ENCODE data around the gene SFMBT2. TPM values are rescaled to one million over a fixed set of nuclear protein-coding genes. Genes with fewer than 3 reads are reported as not detected.

The SFMBT2 gene
- total and polyA plus RNA-seq, 2 of the 4 experiments (the other 2 are of a cell fraction), result 0.70 to 1.3 TPM

DNA sequence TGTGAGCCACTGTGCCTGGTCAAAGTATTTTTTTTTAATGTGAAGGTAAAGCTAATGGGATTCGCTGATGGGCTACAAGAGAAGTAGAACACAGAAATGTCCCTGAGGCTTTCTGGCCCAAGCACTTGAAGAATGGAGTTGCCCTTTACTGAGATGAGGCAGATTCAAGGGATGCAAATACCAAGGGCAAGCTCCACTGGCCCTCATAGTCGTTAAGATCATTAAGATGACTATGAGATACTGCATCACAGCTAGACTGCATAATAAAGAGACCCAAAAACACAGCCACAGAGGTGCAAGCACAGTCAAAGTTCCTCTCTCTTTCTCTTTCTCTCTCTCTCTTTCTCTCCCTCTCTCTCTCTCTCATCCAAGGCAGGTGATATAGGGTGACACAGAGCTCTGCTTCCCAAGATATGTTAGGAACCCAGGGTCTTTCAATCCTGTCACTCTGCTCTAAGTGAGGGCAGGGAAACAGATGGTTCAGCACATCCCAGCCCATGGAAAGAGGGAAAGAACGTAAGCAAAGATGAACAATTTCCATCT is 117.4 kb downstream of the SFMBT2 start:
- TF ChIP-seq BHLHE40 (IDR thresholded peaks at IDR 0.05; ENCODE audit: low read depth, low read length) (no peak), RFX5 (IDR thresholded peaks at IDR 0.05; ENCODE audit: low read depth, low read length) (no peak), CEBPB (IDR thresholded peaks at IDR 0.05; ENCODE audit: low read depth, low read length) (no peak), MAZ (IDR thresholded peaks at IDR 0.05; ENCODE audit: borderline replicate concordance, low read depth, low read length) (no peak), MAFK (IDR thresholded peaks at IDR 0.05; ENCODE audit: low read depth, low read length) (no peak), SMC3 (IDR thresholded peaks at IDR 0.05; ENCODE audit: low read depth, low read length) (no peak), MXI1 (IDR thresholded peaks at IDR 0.05; ENCODE audit: borderline replicate concordance, low read depth, low read length) (no peak), FOS (IDR thresholded peaks at IDR 0.05; ENCODE audit: low read depth, low read length) (no peak)
- TF ChIP-seq, protein P1, sequence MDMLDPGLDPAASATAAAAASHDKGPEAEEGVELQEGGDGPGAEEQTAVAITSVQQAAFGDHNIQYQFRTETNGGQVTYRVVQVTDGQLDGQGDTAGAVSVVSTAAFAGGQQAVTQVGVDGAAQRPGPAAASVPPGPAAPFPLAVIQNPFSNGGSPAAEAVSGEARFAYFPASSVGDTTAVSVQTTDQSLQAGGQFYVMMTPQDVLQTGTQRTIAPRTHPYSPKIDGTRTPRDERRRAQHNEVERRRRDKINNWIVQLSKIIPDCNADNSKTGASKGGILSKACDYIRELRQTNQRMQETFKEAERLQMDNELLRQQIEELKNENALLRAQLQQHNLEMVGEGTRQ (IDR thresholded peaks at IDR 0.05; ENCODE audit: low read depth, low read length), result no peak
- TF ChIP-seq, protein P2, sequence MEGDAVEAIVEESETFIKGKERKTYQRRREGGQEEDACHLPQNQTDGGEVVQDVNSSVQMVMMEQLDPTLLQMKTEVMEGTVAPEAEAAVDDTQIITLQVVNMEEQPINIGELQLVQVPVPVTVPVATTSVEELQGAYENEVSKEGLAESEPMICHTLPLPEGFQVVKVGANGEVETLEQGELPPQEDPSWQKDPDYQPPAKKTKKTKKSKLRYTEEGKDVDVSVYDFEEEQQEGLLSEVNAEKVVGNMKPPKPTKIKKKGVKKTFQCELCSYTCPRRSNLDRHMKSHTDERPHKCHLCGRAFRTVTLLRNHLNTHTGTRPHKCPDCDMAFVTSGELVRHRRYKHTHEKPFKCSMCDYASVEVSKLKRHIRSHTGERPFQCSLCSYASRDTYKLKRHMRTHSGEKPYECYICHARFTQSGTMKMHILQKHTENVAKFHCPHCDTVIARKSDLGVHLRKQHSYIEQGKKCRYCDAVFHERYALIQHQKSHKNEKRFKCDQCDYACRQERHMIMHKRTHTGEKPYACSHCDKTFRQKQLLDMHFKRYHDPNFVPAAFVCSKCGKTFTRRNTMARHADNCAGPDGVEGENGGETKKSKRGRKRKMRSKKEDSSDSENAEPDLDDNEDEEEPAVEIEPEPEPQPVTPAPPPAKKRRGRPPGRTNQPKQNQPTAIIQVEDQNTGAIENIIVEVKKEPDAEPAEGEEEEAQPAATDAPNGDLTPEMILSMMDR (conservative IDR thresholded peaks at IDR 0.05; ENCODE audit: low read depth, low read length), result no peak
- POLR2A ChIA-PET (ENCODE audit: unreplicated experiment), result no interaction called here
- Histone ChIP-seq H2AFZ (replicated peaks; ENCODE audit: low read length, poor library complexity) (no peak overlapping the region), H3K23ac (ENCODE audit: low read depth, low read length) (no peak overlapping the region), H3K4ac (ENCODE audit: low read depth, low read length) (no peak overlapping the region), H2BK15ac (ENCODE audit: low read depth, low read length) (no peak overlapping the region), H2BK20ac (ENCODE audit: low read depth, low read length) (no peak overlapping the region), H3K36me3 (ENCODE audit: control insufficient read depth, insufficient read depth, low read length) (no peaks in the 10 kb centered on the region), H4K8ac (ENCODE audit: low read depth in 2 of 2, low read length in 2 of 2) (no peak overlapping the region), H2BK120ac (ENCODE audit: low read depth, low read length) (no peak overlapping the region), H2BK5ac (ENCODE audit: low read depth, low read length, poor library complexity, severe bottlenecking) (no peak overlapping the region), H3K27ac (ENCODE audit: insufficient read depth, low read length) (no peak overlapping the region), H4K91ac (ENCODE audit: insufficient read depth, low read depth, low read length) (no peak overlapping the region), H2AK9ac (replicated peaks; ENCODE audit: low read depth, low read length, poor library complexity) (no peak overlapping the region), H2AK5ac (ENCODE audit: low read depth, low read length) (no peak overlapping the region), H3K9me3 (ENCODE audit: control insufficient read depth, insufficient read depth, low read length) (0 out of 2 replicates have a peak, but pooled peaks cover 2% of the 10 kb centered on the region), H4K5ac (ENCODE audit: low read depth, low read length) (no peak overlapping the region), H3K79me1 (ENCODE audit: low read depth in 1 of 2, low read length in 2 of 2) (no peaks in the 10 kb centered on the region), H3K18ac (ENCODE audit: low read depth, low read length) (no peak overlapping the region), H3K4me1 (ENCODE audit: control insufficient read depth, insufficient read depth, low read length) (no peaks in the 10 kb centered on the region), H3K56ac (ENCODE audit: extremely low read depth, insufficient read depth, low read length) (no peak overlapping the region), H3K9me1 (ENCODE audit: insufficient read depth, low read length) (no peaks in the 10 kb centered on the region), H3K4me3 (ENCODE audit: insufficient read depth, low read depth, low read length) (no peak overlapping the region), H3K9ac (ENCODE audit: low read depth, low read length) (no peak overlapping the region), H3K14ac (replicated peaks; ENCODE audit: low read depth, low read length) (no peak overlapping the region), H3K4me2 (ENCODE audit: low read depth, low read length) (no peak overlapping the region), H4K20me1 (ENCODE audit: insufficient read depth, low read length) (no peaks in the 10 kb centered on the region), H3K27me3 (ENCODE audit: control insufficient read depth, insufficient read depth, low read length) (no peaks in the 10 kb centered on the region)
- intact Hi-C loops (cut with micrococcal nuclease) (no loop called here), dilution Hi-C loops (cut with HindIII; ENCODE audit: low sequenced_read_pairs, unreplicated experiment) (no loop called here), in situ Hi-C loops (cut with MboI; ENCODE audit: low sequenced_read_pairs) (no loop called here)
- ATAC-seq (ENCODE audit: low read depth) (no peak), DNase-seq (no peak)
- CTCF ChIA-PET, result no interaction called here
- no TSS peak for BruUV-seq (replicated peaks)
- 17% methylated on average over 1 of the region's 3 CpGs; no CpG with 5 or more reads in 1 of the 2 experiments for WGBS, 2 experiments (ENCODE audit: extremely low coverage in 2 of 2, insufficient read length in 1 of 2)

Data from IMR-90 (cell line).